GM19395 (cell line): ENCODE data around the gene C17orf75.

Experiments used
- ATAC-seq: cut with Tn5 transposase; IDR thresholded peaks from one replicate; pipeline ENCODE4 v1.9.1; 2021; ENCODE audit warnings: mild to moderate bottlenecking, moderate library complexity; ENCODE audit not compliant: unreplicated experiment

C17orf75 gene

DNA sequence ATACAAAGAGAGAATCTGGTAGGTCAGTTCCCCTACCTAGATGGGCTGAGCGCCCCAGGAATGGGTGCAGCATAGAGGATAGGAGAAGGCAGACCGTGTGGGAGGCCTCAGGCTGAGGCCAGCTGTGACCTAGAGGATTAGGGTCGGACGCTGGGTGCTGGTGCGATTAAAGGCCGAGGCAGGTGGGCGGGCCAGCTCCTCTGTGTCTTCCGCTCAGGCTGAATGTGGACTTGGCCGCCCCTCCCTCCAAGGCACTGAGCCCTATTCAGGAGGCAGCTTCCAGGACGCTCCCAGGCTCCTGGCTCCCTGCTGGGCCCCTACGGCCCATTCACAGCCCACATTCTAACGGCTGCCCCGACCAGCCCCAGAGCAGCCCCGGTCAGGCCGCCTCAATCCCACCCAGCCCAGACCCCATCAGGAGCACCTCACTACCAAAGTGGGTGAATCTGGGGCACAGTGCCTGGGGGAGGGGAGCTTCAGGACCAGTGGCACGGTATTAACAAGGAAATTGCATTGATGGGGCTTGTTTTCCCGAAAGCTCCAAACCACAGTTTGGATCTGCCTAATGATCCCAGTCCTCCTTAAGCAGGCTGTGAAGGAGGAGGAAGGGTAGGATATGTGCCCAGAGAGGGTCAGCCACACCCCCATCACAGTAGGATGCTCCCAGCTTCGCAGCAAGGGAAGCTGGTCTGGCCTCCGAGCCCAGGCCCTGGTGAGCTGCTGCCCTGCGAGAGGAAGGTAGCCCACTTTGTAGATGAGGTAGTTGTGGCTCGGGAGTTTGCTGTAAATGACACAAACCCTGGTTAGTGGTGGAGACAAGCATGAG lies 61.9 kb downstream of the C17orf75 start:
- no peak for ATAC-seq

DNA sequence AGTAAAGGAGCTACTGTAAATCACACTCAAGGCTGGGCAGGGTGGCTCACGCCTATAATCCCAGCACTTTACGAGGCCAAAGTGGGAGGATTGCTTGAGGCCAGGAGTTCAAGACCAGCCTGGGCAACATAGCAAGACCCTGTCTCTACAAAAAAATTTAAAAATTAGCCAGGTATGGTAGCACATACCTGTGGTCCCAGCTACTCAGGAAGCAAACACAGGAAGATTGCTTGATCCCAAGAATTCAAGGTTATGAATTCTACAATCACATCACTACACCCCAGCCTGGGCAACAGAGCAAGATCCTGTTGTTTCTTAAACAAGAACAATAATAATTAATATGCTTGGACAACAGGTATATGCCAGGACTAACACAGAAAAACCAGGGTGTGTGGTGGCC lies 63.2 kb downstream of the C17orf75 start:
- no peak for ATAC-seq
